Uterus (tissue), 2 donors: ENCODE measurements around the gene ENPP3.

Experiments used
- POLR2A ChIP-seq, 2 donors: fragments of 450-650 bp; IDR thresholded peaks; one replicate each; pipeline ENCODE4 v1.6.1; 2016; ENCODE audit warnings: antibody characterized with exemption in 2 of 2, mild to moderate bottlenecking in 1 of 2, moderate library complexity in 1 of 2
- TF ChIP-seq, protein P1 (sequence below), 4 experiments: fragments of 200-600 bp in 2 of 4; fragments of 450-650 bp in 2 of 4; sonication (generic) in 2 of 4; IDR thresholded peaks; one replicate each; pipeline ENCODE4 v1.5.1; 2016 to 2019; ENCODE audit warnings: antibody characterized with exemption in 4 of 4, mild to moderate bottlenecking in 2 of 4, moderate library complexity in 1 of 4

GRCh38 chr6:131775886-131776285 lies 138.8 kb downstream of the ENPP3 start:
- TF ChIP-seq, protein P1, sequence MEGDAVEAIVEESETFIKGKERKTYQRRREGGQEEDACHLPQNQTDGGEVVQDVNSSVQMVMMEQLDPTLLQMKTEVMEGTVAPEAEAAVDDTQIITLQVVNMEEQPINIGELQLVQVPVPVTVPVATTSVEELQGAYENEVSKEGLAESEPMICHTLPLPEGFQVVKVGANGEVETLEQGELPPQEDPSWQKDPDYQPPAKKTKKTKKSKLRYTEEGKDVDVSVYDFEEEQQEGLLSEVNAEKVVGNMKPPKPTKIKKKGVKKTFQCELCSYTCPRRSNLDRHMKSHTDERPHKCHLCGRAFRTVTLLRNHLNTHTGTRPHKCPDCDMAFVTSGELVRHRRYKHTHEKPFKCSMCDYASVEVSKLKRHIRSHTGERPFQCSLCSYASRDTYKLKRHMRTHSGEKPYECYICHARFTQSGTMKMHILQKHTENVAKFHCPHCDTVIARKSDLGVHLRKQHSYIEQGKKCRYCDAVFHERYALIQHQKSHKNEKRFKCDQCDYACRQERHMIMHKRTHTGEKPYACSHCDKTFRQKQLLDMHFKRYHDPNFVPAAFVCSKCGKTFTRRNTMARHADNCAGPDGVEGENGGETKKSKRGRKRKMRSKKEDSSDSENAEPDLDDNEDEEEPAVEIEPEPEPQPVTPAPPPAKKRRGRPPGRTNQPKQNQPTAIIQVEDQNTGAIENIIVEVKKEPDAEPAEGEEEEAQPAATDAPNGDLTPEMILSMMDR (IDR thresholded peaks at IDR 0.05): no peak
- no peak for TF ChIP-seq POLR2A (IDR thresholded peaks at IDR 0.05)
